NCI-H187 treated with DMSO at 0.1 percent for 48 hours (cell line): ENCODE measurements around the gene PRR7.
A peak's percentile ranks its signal among the peaks of the same experiment; 100 is the strongest.
"Not testable (repeated sequence)": the region's sequence is repeated elsewhere in the genome, so short reads cannot be mapped to it uniquely, and the experiment has no call there.

Experiments used
- DNase-seq: peaks from one replicate; lab custom pipeline; 2025; lab: John Stamatoyannopoulos, UW

PRR7 gene, protein sequence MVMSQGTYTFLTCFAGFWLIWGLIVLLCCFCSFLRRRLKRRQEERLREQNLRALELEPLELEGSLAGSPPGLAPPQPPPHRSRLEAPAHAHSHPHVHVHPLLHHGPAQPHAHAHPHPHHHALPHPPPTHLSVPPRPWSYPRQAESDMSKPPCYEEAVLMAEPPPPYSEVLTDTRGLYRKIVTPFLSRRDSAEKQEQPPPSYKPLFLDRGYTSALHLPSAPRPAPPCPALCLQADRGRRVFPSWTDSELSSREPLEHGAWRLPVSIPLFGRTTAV

DNA sequence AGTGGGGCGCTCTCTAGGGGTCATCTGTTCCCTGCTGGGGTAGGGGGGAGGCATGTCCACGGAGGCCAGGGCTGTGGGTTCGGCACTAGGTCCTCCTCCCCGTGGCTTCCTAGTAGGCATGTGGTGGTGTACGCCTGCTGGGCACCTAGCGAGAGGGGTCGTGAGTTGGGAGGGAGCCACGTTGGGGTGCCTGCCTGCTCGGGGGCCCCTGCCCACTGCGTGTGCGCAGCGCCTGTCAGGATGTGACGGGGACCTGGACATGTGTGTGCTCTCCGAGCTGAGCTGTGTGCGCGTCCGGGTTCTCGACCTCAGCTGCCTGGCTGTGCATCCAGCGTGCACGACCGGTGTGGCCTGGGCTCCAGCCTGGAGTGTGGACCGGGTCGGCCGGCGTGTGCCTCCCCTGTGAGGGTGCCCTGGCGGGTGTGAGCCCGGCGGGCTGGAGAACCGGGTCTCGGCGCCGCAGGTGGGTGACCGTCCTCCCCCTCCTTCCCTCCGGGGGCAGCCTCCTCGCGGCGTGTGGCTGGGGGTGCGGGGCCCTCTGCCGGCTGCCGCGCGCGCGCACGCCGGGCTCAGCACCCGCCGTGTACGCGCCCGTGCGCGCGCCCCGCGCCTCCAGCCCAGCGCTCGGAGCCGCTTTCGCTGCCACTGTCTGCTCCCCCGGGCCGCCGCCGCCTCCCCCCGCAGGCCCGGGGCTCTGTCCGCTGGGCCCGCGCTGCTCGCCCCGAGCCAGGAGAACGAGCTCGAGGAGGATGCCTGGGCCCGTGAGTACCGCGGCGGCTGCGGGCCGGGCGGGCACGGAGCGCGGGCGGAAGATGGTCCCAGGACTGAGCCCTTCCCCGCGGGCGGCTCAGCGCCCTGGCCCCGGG is at the start of gene PRR7:
TSS of gene PRR7 (plus strand) at position 615 of the 866 bp plus-strand sequence. CDS start 8,254 bp downstream, outside the sequence.
- no peak for DNase-seq

DNA sequence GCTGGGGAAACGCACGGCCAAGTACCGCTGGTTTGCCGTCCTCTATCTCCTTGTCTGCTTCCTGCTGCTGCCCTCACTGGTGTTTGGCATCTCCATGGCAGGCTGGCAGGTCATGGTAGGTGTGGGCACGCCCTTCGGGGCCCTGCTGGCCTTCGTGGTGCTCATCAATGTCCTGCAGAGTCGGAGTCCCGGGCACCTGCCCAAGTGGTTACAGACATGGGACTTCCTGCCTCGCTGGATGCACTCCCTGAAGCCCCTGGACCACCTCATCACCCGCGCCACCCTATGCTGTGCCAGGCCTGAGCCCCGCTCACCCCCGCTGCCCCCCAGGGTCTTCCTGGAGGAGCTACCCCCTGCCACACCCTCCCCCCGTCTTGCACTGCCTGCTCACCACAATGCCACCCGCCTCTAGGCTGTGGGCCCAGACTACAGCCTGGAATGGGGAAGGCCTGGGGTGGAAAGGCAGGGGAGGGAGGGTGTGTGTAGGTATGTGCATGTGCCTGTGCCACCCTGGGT is 48.7 kb upstream of the PRR7 start:
- no peak for DNase-seq

DNA sequence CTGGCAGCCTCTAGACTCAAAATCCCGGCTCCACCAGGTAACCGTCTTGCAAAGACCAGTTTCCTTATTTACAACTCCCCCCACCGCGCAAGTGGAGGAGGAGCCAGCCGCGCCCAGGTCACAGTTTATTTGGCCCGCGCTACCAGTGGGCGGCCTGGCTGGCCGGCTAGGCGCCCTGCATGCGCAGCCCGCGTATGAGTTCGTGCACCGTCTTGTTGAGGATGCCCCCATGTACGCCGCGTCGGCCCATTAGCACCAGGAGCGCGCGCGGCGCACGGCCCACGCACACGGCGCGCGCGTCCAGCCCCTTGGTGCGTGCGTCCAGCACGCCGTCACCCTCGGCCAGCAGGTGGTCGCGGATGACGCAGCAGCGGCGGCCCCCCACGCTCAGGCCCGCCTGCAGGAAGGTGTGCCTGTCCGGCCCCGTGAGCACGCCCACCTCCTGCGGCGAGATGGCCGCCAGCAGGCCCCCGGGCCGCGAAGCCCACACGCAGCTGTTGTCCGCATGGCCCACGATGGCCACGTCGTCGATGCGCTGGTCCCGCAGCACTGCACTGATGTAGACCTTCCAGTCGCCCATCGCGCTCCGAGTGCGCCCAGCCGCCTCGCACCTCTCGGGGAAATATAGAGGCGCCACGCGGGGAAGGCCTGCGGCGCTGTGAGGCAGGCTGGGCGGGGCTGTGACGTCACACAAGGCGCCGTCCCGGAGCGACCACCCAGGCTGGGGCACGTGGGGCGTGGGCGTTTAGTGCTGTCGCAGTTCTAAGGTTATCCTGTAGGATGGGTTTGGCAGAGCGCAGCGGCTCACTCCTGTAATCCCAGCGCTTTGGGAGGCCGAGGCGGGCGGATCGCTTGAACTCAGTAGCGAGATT is 46.4 kb upstream of the PRR7 start, which contains the start of gene PFN3:
TSS of gene PFN3 (minus strand) at position 665 of the 872 bp plus-strand sequence. CDS start at position 580, 85 bp downstream.
- no peak for DNase-seq

DNA sequence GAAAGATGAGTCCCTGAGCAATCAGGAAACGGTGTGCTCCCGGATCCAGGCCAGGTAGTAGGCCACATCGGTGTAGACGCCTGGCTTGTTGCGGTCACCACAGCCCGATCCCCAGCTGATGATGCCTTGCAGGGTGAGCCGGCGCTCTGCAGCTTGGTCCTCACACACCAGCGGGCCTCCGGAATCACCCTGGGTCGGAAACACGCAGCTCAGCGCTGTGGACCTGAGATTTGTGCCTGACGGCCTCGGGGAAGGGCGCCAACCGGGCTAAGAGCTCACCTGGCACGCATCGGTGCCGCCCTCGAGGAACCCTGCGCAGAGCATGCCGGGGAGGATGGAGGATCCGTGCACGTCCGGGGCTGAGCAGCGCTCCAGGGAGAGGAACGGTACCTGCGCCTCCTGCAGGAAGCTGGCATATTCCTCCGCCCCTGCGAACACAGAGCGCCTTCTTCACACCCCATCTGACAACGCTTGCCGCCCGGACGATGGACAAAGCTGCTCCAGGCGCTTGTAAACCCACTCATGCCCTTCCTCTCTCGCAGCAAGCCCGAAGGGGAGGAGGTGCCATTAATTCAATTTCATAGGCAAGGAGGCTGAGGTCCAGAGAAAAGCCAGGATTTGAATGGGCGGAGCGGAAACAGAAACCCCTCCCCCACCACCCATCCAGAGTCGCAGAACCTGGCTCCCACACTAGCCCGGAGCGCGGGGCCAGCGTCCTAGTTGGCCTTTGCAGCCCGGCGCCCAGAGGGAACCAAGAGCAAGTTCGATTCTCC is 44.2 kb upstream of the PRR7 start:
- peak; percentile 77 for DNase-seq

DNA sequence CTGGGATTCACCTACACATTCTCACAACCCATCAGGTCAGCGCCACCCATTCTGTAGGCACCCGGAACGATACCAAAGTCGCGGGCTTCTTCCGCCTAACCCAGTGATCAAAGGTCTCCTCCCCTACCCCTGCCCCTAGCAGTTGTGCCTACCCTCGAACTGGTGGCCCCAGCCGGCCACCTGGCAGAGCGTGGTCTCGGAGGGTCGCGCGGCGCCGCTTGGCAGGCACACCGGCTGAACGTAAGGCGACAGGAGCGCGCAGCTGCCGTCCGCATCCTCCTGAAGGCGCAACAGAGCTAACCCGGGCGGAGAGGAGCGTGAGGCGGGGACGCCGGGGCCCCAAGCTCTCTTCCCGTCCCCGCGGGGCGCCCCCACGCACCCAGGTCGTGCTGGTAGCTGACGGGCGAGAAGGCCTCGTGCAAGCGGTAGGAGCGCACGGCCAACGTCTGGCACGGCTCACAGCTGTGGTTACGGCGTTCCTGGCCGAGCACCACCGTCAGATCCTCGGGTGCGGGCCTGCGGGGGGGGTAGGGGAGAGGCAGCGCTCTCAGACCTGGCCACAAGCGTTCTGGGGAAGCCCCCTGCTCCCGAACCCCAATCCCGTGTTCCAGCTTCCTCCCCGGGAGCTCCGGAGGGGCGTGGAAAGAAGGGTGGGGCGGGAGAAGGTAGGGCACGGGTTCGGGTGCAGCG is 43.4 kb upstream of the PRR7 start:
- no peak for DNase-seq

DNA sequence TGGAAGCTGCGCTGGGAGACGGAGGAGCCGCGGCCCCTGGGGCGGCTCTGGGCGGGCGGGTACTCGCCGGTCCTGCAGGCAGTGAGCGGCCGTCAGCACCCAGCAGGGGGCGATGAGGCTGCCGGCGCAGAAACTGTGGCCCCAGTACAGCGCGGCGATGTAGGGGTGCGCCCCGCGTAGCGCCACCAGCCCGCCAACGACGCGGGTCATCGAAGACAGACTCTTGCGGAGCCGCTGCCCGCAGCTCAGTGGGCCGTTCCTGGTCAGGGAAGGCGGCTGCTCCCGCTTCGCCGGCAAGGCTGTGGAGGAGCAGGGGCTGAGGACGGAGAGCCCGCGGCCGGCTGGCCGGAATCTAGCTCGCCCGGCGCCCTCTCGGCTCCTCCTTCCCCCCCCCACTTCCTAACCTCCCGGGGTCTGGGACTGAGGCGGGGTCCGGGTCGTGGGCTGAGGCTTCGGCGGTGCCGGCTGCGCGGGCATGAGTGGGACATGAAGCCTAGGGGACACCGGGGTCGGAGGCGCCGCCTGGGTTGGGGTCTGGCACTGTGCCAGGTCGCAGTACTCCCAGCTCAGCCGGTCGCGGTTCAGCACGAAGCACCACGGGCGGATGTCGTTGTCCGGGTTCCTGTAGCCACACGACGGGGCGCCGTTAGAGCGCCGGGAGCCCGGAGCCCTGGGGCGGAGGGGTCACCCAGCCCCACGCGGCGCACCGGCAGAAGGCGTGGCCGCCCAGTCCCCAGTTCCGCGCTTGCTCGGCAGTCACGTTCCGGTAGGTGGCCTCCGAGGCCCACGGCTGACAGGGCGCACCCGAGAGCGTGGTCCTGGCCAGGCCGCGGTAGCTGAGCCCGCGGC is 42.6 kb upstream of the PRR7 start:
- DNase-seq, result no peak

DNA sequence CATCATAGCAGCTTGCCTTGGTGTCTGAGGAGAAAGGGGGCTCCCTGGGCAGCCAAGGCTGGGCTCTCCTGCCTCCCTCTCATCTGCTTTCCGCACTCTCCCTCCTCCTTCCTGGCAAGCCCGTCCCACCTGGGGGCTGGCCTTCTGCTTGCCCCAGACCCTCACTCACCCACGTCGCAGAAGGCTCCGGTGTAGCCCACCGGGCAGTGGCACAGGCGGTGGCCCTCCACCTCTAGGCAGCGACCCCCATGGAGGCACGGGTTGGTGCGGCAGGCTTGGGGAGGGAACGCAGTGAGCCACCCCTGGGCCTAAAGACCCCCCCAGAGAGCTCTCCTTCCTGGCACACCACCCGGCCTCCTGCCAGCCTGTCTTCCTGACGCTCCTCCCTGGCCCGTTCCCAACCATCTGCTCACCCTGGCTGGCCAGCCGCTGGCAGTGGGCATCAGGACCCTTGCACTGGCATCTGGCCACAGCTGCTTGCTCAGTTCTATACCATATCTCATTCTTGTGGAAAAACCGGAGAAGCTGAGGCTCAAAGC is 41.9 kb upstream of the PRR7 start:
- no peak for DNase-seq

DNA sequence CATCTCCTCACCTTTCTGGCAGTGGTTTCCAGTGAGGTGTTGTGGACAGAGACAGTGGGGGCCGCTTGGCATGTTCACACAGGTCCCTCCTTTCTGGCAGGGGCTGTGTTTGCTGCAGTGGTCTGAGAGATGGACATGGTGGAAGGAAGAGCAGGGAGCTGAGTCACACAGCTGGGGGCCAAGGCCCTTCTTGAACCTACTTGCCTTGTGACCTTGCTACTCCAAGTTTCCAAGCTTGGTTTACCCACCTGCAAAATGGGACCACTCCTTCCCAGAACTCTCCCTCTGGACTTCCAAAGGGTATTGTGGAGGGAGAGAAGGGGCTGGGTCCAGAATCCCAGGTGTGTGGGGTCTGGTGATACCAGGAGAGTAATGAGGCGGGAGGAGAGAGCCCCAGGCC is 41.3 kb upstream of the PRR7 start:
- DNase-seq, result no peak

DNA sequence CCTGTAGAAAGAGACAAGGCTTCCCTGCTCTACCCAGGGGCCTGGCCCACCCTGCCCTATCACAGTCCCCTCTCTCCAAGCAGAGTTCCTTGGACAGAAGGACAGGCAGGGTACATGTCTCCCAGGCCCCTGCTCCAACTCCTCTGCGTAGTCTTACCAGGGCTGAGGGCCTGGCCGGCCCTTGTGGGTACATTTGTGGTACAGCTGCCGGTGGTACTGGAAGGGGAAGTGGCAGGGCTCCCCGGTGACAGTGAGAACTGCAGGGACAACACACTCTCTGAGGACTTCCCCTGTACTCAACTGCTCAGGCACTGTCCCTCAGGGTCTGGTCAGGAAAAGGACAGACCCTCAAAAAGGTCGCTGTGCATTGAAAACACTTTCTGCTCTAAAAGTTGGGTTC is 40.8 kb upstream of the PRR7 start:
- DNase-seq, result no peak

DNA sequence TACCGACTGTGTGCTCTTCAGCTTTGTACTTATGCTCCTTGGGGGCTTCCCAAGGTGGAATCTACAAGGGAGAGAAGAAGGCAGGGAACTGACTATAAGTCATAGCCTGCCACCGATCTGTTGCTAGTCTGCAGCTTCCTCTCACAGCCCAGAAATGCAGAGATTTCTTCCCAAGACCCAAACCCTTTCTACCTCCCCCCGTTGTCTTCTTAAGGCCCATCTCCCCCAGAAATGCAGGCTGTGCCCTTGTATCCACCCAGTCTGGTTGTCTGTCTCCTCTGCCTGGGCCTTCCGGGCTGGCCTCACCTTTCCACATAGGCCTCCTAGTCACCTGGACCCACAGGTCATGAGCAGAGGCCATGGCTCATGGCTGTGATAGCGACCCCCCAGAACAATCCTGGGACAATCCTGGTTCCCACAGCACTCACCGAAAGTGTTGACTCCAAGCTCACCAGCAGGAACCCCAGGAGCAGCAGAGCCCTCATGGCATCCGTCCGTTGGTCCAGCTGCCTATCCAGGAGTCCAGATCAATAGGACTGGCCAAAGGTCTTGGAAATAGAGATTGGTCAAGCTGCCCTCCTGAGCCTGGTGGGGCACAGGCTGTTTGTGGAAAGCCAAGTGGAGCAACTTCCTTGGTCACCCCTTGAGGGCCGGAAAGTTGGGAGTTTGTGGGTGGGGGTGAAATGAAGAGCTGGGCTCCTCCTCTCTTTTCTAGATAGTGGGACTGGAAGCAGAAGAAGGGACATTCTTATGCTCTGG is 37.4 kb upstream of the PRR7 start, which contains the start of gene F12:
TSS of gene F12 (minus strand) at position 522 of the 759 bp plus-strand sequence. CDS start at position 485, 37 bp downstream.
- DNase-seq, result no peak

DNA sequence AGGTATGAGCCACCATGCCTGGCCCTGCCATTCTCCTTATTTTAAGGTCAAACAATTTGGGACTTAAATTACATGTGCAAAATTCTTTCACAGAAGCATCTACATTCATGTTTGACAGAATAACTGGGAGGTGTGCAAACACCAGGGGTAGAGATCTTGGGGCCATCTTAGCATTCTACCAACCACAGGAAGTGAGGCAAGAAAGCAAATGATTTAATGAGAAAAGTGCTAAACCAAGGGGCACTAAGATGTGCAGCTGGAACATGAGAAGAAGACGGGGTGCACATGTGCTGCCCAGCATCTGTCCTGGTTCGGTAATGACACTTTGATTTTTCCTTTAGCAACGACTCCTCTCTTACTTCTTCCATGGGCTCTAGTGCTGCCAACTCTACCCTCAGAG is 36.0 kb upstream of the PRR7 start:
- DNase-seq, result no peak

DNA sequence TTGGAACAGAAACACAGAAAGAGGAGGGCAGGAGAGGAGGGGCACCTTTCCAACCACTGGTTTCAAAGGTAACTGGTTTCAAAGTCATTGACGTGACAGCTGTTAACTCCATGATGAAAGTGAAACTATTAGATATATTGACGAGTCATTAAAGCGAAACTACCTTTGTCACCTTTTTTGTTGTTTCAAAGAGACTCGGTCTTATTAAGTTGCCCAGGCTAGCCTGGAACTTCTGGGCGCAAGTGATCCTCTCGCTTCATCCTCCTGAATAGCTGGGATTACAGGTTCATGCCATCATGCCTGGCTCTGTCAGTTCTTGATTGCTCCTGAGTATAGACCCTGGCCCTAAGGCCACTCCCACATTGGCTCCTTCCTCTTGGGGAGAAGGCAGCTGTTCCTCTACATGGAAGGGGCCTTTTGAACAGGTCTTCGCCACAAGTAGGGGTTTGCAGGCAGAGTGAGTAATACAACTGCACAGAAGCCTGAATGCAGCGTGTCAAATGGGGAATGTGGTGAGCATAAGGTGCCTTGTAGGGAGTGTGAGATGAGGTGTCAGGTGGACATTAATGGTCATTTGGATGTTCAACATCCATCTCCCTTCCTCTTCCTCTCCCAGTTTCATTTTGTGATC is 33.9 kb upstream of the PRR7 start:
- no peak for DNase-seq

DNA sequence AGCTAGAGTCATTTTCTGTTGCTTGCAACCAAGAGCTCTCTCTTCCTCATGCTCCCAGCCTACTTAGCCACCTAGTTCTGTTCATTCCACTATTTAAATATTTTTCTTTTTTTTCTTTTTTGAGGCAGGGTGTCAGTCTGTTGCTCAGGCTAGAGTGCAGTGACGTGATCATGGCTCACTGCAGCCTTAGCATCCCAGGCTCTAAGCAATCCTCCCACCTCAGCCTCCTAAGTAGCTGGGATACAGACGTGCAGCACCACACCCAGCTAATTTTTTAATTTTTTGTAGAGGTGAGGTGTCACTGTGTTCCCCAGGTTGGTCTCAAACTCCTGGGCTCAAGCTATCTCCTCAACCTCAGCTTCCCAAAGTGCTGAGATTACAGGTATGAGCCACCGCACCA is 32.1 kb upstream of the PRR7 start:
- no peak for DNase-seq

DNA sequence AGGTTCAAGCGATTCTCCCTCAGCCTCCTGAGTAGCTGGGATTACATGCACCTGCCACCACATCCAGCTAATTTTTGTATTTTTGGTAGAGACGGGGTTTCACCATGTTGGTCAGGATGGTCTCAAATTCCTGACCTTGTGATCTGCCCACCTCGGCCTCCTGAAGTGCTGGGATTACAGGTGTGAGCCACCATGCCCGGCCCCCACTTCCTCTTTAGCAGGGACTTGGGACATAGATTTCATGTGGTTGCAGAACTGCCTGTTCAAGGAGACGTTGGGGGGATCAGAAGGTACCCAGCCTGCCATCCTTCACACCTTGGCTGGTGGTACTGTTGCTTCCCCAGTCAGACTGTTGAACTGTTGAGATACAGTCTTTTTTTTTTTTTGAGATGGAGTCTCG is 29.5 kb upstream of the PRR7 start:
- DNase-seq, result not testable (repeated sequence)

DNA sequence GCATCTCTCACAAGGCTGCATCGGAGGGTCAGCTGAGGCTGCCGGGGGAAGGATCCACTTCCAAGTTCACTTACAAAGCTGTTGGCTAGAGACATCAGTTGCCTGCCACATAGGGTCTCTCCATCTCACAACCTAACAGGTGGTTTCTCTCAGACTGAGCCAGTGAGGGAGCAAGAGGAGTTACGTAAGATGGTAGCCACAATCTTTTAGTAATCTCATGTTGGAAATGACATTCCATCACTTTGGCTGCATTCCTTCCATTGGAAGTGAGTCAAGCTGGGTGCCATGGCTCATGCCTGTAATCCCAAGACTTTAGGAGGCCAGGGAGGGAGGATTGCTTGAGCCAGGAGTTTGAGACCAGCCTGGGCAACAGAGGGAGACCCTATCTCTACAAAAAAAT is 27.6 kb upstream of the PRR7 start:
- no peak for DNase-seq

DNA sequence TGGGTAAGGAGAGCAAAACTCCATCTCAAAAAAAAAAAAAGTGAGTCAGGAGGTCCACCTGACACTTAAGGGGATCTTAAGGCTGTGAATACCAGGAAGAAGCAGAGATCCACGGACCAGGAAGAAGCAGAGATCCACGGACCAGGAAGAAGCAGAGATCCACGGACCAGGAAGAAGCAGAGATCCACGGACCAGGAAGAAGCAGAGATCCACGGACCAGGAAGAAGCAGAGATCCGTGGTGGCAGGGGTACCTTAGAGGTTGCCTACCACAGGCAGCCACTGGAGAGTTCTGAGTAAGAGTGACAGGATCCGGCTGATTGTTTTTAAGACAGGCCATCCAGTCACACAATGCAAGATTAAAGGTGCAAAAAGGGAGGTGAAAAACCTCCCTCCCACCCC is 26.1 kb upstream of the PRR7 start:
- DNase-seq, result not testable (repeated sequence)

DNA sequence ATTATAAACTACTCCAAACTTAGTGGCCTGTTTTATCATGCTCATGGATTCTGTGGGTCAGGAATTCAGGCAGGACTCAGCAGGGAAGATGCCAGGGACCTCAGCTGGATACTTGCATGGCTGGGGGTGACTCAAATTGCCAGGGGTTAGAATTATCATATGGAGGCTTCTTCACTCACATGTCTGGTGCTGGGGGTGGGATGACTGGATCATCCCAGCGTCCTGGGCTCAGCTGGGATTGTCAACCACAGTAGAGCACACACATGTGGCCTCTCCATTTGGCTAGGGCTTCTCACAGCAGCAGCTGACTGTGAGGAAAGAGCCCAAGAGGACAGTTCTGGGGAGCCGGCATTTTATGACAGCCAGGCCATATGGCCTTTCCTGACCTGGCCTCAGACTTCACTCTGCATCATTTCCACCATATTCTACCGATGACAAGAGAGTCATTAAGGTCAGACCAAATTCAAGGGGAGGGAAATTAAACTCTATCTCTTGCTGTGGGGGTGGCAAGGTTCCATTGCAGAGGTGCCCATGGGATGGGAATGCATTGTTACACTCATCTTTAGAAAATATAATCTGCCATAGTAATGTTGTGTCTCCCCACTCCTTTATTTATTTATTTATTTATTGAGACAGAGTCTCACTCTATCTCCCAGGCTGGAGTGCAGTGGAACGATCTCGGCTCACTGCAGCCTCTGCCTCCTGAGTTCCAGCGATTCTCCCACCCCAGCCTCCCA is 25.4 kb upstream of the PRR7 start:
- DNase-seq, result no peak
